ENCODE measurements around the gene AMMECR1L. TPM values are rescaled to one million over a fixed set of nuclear protein-coding genes. Genes with fewer than 3 reads are reported as not detected.

The AMMECR1L gene
- total RNA-seq, 4 donors from 2014 or later = 6.6 to 18.3 (median 12.9) TPM

DNA sequence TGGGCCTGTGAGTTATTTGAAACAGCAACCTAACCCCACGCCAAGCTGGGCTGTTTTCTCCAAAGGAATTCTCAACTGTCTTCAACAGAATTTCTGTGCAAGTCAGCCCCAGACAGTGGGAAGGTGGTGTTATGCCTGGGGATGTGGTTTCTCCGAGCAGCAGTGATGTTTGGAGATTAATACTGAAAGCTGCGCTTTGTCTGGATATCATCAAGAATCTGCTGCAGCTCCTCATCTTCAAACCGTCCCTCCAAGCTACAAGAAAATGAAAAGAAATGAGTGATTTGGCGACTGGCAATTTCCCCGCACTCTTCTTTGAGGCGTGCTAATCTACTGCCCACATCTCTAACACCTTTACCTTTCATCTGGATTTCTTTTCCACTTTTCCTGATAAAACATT is 37.8 kb downstream of the AMMECR1L start:
- DNase-seq = no peak
- 86 to 93% methylated on average over 4 to 7 of the region's 7 CpGs for WGBS, 2 donors (ENCODE audit: low coverage in 1 of 2)
- H3K27me3 ChIP-seq = no peaks in the 10 kb centered on the region
- no peak overlapping the region for H3K4me3 ChIP-seq
- H3K36me3 ChIP-seq = peaks cover 0 to 46% (median 9%) of the 10 kb centered on the region in 4 donors
- no peaks in the 10 kb centered on the region for H3K4me1 ChIP-seq
- TF ChIP-seq, protein P1, sequence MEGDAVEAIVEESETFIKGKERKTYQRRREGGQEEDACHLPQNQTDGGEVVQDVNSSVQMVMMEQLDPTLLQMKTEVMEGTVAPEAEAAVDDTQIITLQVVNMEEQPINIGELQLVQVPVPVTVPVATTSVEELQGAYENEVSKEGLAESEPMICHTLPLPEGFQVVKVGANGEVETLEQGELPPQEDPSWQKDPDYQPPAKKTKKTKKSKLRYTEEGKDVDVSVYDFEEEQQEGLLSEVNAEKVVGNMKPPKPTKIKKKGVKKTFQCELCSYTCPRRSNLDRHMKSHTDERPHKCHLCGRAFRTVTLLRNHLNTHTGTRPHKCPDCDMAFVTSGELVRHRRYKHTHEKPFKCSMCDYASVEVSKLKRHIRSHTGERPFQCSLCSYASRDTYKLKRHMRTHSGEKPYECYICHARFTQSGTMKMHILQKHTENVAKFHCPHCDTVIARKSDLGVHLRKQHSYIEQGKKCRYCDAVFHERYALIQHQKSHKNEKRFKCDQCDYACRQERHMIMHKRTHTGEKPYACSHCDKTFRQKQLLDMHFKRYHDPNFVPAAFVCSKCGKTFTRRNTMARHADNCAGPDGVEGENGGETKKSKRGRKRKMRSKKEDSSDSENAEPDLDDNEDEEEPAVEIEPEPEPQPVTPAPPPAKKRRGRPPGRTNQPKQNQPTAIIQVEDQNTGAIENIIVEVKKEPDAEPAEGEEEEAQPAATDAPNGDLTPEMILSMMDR (IDR thresholded peaks at IDR 0.05) = no peak
- no peak overlapping the region for H3K27ac ChIP-seq
- no peaks in the 10 kb centered on the region for H3K9me3 ChIP-seq
- in situ Hi-C loops (cut with MboI; ENCODE audit: low pct_ligation_motif_present in 1 of 4, low pct_unique_long_range_greater_than_20kb in 1 of 4, low sequenced_read_pairs in 3 of 4) = no loop called here
- intact Hi-C loops (cut with DNase I; ENCODE audit: low total_unique reads) = no loop called here

DNA sequence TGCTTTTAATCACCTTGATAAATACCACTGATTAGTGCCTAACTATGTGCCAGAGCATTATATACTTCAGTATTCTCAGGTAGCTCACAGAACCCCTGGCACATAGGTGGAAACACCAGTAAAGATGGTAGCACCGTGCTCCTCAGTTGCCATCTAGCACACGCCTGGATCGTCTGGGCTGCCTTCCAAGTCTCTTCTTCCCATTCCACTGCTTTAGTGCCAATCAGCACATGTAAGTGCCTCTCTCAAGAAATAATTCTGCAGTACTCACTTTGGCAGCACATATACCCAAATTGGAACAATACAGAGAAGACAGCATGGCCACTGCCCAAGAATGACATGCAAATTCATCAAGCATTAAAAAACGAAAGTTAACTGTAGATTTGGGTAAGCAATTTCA is 40.8 kb downstream of the AMMECR1L start:
- no peak overlapping the region for H3K4me3 ChIP-seq
- H3K9me3 ChIP-seq = no peaks in the 10 kb centered on the region
- TF ChIP-seq POLR2A (IDR thresholded peaks at IDR 0.05) (no peak), EP300 (IDR thresholded peaks at IDR 0.05; ENCODE audit: low read depth) (no peak), POLR2AphosphoS5 (IDR thresholded peaks at IDR 0.05) (no peak)
- TF ChIP-seq, protein P1 (IDR thresholded peaks at IDR 0.05) = no peak
- H3K36me3 ChIP-seq = peaks cover 0 to 39% (median 9%) of the 10 kb centered on the region in 4 donors
- DNase-seq = no peak
- H3K27me3 ChIP-seq = no peaks in the 10 kb centered on the region
- WGBS, 2 donors (ENCODE audit: low coverage in 1 of 2) = 69 to 88% methylated on average over 3 to 4 of the region's 4 CpGs
- H3K4me1 ChIP-seq = no peaks in the 10 kb centered on the region
- in situ Hi-C loops (cut with MboI; ENCODE audit: low pct_ligation_motif_present in 1 of 4, low pct_unique_long_range_greater_than_20kb in 1 of 4, low sequenced_read_pairs in 3 of 4) = no loop called here
- H3K27ac ChIP-seq = no peak overlapping the region
- intact Hi-C loops (cut with DNase I; ENCODE audit: low total_unique reads) = no loop called here

DNA sequence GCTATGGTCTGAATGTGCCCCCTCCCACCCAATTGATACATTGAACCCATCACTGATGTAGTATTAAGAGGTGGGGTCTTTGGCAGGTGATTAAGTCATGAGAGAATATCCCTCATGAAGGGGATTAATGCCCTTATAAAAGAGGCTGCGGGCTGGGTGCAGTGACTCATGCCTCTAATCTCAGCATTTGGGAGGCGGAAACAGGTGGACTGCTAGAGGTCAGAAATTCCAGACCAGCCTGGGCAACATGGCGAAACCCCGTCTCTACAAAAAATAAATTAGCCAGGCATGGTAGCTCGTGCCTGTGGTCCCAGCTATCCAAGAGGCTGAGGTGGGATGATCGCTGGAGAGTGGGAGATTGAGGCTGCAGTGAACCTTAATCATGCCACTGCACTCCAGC is 42.1 kb downstream of the AMMECR1L start:
- H3K36me3 ChIP-seq = peaks cover 0 to 31% (median 9%) of the 10 kb centered on the region in 4 donors
- TF ChIP-seq POLR2A (IDR thresholded peaks at IDR 0.05) = no peak
- no peak for TF ChIP-seq POLR2AphosphoS5 (IDR thresholded peaks at IDR 0.05)
- no peak for TF ChIP-seq EP300 (IDR thresholded peaks at IDR 0.05; ENCODE audit: low read depth)
- TF ChIP-seq, protein P1 (IDR thresholded peaks at IDR 0.05) = no peak
- H3K9me3 ChIP-seq = no peaks in the 10 kb centered on the region
- H3K27me3 ChIP-seq = no peaks in the 10 kb centered on the region
- DNase-seq = no peak
- WGBS, 2 donors (ENCODE audit: low coverage in 1 of 2) = 98% methylated on average over 6 of the region's 6 CpGs; no CpG with 5 or more reads in 1 of the 2 donors
- H3K4me1 ChIP-seq = no peaks in the 10 kb centered on the region
- in situ Hi-C loops (cut with MboI; ENCODE audit: low pct_ligation_motif_present in 1 of 4, low pct_unique_long_range_greater_than_20kb in 1 of 4, low sequenced_read_pairs in 3 of 4) = no loop called here
- H3K4me3 ChIP-seq = no peak overlapping the region
- H3K27ac ChIP-seq = no peak overlapping the region
- intact Hi-C loops (cut with DNase I; ENCODE audit: low total_unique reads) = no loop called here

DNA sequence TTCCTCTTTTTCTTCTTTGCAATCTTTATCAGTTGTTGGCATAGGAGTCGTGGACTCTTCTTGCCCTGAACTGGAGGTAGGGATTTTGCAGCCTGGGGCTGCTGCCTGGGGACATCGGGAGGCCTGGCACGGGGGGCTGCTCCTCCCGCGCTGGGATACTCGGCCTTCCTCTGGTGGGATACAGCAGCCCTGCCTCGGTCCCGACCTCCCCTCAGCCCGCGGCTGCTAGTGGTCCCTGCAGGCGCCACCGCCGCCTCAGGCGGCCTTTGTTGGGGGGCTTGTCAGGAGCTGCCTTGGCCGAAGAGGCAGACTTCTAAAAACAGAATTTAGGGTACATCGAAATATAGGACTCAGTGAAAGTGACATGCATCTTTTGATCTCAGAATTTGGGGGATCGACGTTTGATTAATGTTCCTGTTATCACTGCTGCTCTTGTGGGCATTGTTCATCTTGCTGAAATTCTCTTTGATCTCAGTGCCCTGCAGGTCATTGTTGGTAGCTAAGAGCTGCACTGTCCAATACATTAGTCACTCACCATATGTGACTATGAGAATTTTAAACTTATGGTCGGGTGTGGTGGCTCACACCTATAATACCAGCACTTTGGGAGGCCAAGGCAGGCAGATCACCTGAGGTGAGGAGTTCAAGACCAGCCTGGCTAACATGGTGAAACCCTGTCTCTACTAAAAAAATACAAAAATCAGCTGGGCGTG is 44.1 kb downstream of the AMMECR1L start:
- TF ChIP-seq POLR2AphosphoS5 (IDR thresholded peaks at IDR 0.05) = no peak
- no peak for TF ChIP-seq POLR2A (IDR thresholded peaks at IDR 0.05)
- TF ChIP-seq, protein P1 (IDR thresholded peaks at IDR 0.05) = no peak
- TF ChIP-seq EP300 (IDR thresholded peaks at IDR 0.05; ENCODE audit: low read depth) = no peak
- intact Hi-C loops (cut with DNase I; ENCODE audit: low total_unique reads) (no loop called here), in situ Hi-C loops (cut with MboI; ENCODE audit: low pct_ligation_motif_present in 1 of 4, low pct_unique_long_range_greater_than_20kb in 1 of 4, low sequenced_read_pairs in 3 of 4) (no loop called here)
- Histone ChIP-seq H3K27me3 (no peaks in the 10 kb centered on the region), H3K27ac (no peak overlapping the region), H3K4me1 (no peaks in the 10 kb centered on the region), H3K36me3 (peaks cover 0 to 11% (median 3%) of the 10 kb centered on the region in 4 donors), H3K9me3 (no peaks in the 10 kb centered on the region), H3K4me3 (no peak overlapping the region)
- DNase-seq = no peak
- 20 to 81% methylated on average over 1 to 20 of the region's 20 CpGs for WGBS, 2 donors (ENCODE audit: low coverage in 1 of 2)
